ENCODE results near the gene CTXN1. TPM values are rescaled to one million over a fixed set of nuclear protein-coding genes. Genes with fewer than 3 reads are reported as not detected.
A peak's percentile ranks its signal among the peaks of the same experiment; 100 is the strongest.
"Not testable (repeated sequence)": the region's sequence is repeated elsewhere in the genome, so short reads cannot be mapped to it uniquely, and the experiment has no call there.

The CTXN1 gene
- 6.0 TPM for total RNA-seq (ENCODE audit: insufficient read depth, low replicate concordance)

GRCh38 chr19:7926021-7926726, at the start of gene CTXN1:
CTXN1 (minus strand) TSS chr19:7926135; CDS start chr19:7925538, 597 bp downstream.
- DNase-seq (ENCODE audit: low spot score): no peak

GRCh38 chr19:7975037-7975436, 49.1 kb upstream of the CTXN1 start:
- DNase-seq (ENCODE audit: low spot score): no peak

GRCh38 chr19:7973883-7974282, 47.9 kb upstream of the CTXN1 start:
- no peak for DNase-seq (ENCODE audit: low spot score)

- DNase-seq (ENCODE audit: low spot score): no peak
These were observed 45.9 kb upstream of the CTXN1 start for GRCh38 chr19:7971553-7972520.

- DNase-seq (ENCODE audit: low spot score): peak; percentile 20
These were observed 44.9 kb upstream of the CTXN1 start for GRCh38 chr19:7970716-7971448.

- no peak for DNase-seq (ENCODE audit: low spot score)
These were observed 43.6 kb upstream of the CTXN1 start for GRCh38 chr19:7969555-7969939.

- no peak for DNase-seq (ENCODE audit: low spot score)
These were observed 43.0 kb upstream of the CTXN1 start for GRCh38 chr19:7968796-7969554.

- DNase-seq (ENCODE audit: low spot score): no peak
These were observed 42.3 kb upstream of the CTXN1 start for GRCh38 chr19:7968008-7968795.

- no peak for DNase-seq (ENCODE audit: low spot score)
These were observed 40.2 kb upstream of the CTXN1 start for GRCh38 chr19:7965921-7966665.

GRCh38 chr19:7965259-7965841, 39.4 kb upstream of the CTXN1 start:
- DNase-seq (ENCODE audit: low spot score): no peak

- DNase-seq (ENCODE audit: low spot score): no peak
These were observed 37.6 kb upstream of the CTXN1 start for GRCh38 chr19:7963566-7963965.

- no peak for DNase-seq (ENCODE audit: low spot score)
These were observed 36.8 kb upstream of the CTXN1 start for GRCh38 chr19:7962644-7963268.

- no peak for DNase-seq (ENCODE audit: low spot score)
These were observed 36.1 kb upstream of the CTXN1 start for GRCh38 chr19:7961920-7962626.

- not testable (repeated sequence) for DNase-seq (ENCODE audit: low spot score)
These were observed 35.1 kb upstream of the CTXN1 start for GRCh38 chr19:7961082-7961481.

GRCh38 chr19:7959211-7959610, 33.3 kb upstream of the CTXN1 start:
- DNase-seq (ENCODE audit: low spot score): no peak

- no peak for DNase-seq (ENCODE audit: low spot score)
These were observed 29.8 kb upstream of the CTXN1 start for GRCh38 chr19:7955696-7956095.

- no peak for DNase-seq (ENCODE audit: low spot score)
These were observed 27.6 kb upstream of the CTXN1 start for GRCh38 chr19:7953576-7953975.

GRCh38 chr19:7953060-7953459, 27.1 kb upstream of the CTXN1 start:
- no peak for DNase-seq (ENCODE audit: low spot score)
